HAP-1 (cell line): Measurements from ENCODE around the gene RNF32.
"Not testable (repeated sequence)": the region's sequence is repeated elsewhere in the genome, so short reads cannot be mapped to it uniquely, and the experiment has no call there.

Experiments
- DNase-seq, 2 experiments: peaks; one replicate each; pipeline ENCODE4 v3.0.0-alpha.2; 2016 to 2020; ENCODE audit warnings: low spot score in 2 of 2
- H3K27me3 ChIP-seq: fragments of 250-450 bp; sonication (Bioruptor Pico); 2 replicates; pipeline ENCODE4 v1.5.1; 2020; ENCODE audit warnings: low read depth, mild to moderate bottlenecking, moderate library complexity
- H3K36me3 ChIP-seq: fragments of 250-450 bp; sonication (Bioruptor Pico); replicated peaks from 2 replicates; pipeline ENCODE4 v1.5.1; 2020; ENCODE audit warnings: mild to moderate bottlenecking
- H3K4me1 ChIP-seq: fragments of 250-450 bp; sonication (Bioruptor Pico); 2 replicates; pipeline ENCODE4 v1.5.1; 2020; ENCODE audit warnings: mild to moderate bottlenecking
- H3K4me3 ChIP-seq: fragments of 250-450 bp; sonication (Bioruptor Pico); 2 replicates; pipeline ENCODE4 v1.5.1; 2020; ENCODE audit warnings: mild to moderate bottlenecking, moderate library complexity
- H3K9me3 ChIP-seq: fragments of 250-450 bp; sonication (Bioruptor Pico); 2 replicates; pipeline ENCODE4 v1.5.1; 2020; ENCODE audit warnings: mild to moderate bottlenecking, moderate library complexity
- in situ Hi-C: fragments of 300-500 bp; cut with MboI; formaldehyde crosslinking; loops from 3 replicates; pipeline ENCODE4 v1.14.3; 2020; ENCODE audit warnings: low sequenced_read_pairs, inconsistent platforms, mixed read lengths

RNF32 gene

GRCh38 chr7:156684251-156684650 lies 43.7 kb downstream of the RNF32 start:
- H3K36me3 ChIP-seq: peaks cover 5% of the 10 kb centered on the region; the same call in 1 of the 2 replicates
- DNase-seq: no peak
- no peaks in the 10 kb centered on the region; the same call in 1 of the 2 replicates for H3K4me1 ChIP-seq
- in situ Hi-C loops: no loop called here
- no peaks in the 10 kb centered on the region for H3K9me3 ChIP-seq
- no peak overlapping the region for H3K4me3 ChIP-seq
- H3K27me3 ChIP-seq: no peaks in the 10 kb centered on the region

DNA sequence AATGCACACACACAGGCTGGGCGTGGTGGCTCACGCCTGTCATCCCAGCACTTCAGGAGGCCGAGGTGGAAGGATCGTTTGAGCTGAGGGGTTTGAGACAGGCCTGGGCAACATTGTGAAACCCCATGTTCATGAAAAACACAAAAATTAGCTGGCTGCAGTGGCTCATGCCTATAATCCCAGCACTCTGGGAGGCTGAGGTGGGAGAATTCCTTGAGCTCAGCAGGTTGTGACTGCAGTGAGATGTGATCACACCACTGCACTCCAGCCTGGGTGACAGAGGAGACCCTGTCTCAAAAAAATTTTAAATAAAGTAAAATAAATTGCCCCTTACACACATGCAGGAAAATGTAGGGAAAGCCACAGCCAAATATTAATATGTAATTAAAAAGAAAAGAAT lies 44.1 kb downstream of the RNF32 start:
- Histone ChIP-seq H3K9me3 (no peaks in the 10 kb centered on the region), H3K4me3 (no peak overlapping the region), H3K27me3 (no peaks in the 10 kb centered on the region), H3K4me1 (no peaks in the 10 kb centered on the region; the same call in 1 of the 2 replicates), H3K36me3 (peaks cover 5% of the 10 kb centered on the region; the same call in 1 of the 2 replicates)
- in situ Hi-C loops: no loop called here
- no peak for DNase-seq

DNA sequence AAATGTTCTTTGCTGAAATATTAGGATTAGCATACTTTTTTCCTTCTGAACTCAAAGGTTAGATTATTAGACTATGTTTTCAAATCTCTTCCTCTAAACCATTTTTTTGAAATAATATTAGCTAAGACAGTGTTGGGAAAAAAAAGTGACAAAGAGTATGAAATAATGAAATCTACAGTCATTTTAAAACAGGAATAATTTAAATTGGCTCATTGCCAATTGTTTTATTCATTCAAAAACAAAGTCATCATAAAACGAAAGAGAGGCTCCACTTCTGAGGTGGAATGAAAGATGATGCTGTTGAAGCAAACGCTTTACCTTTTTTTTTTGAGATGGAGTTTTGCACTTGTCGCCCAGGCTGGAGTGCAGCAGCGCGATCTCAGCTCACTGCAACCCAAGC lies 51.2 kb downstream of the RNF32 start:
- Histone ChIP-seq H3K4me3 (no peak overlapping the region), H3K27me3 (no peaks in the 10 kb centered on the region), H3K4me1 (no peaks in the 10 kb centered on the region; the same call in 1 of the 2 replicates), H3K9me3 (peaks cover 6% of the 10 kb centered on the region; the same call in 1 of the 2 replicates), H3K36me3 (no peaks in the 10 kb centered on the region)
- no peak for DNase-seq
- in situ Hi-C loops: no loop called here

DNA sequence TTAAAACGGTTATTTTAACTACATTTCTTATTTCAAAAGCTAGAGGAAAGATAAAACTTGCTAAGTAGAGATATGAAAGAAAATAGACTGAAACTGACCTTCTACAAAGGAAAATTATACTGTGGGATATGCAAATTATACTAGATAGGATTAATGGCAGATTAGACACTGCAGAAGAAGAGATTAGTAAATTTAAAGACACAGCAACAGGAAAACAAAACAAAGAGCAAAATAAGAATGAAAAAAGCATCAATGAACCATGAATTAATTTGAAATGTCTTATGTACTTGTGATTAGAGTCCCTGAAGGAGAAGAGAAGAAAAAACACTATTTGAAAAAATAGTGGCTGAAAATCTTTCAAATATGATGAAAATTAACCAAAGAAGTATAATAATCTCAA lies 52.3 kb downstream of the RNF32 start:
- peaks cover 6% of the 10 kb centered on the region; the same call in 1 of the 2 replicates for H3K9me3 ChIP-seq
- in situ Hi-C loops: no loop called here
- DNase-seq: no peak
- H3K27me3 ChIP-seq: no peaks in the 10 kb centered on the region
- H3K4me3 ChIP-seq: no peak overlapping the region
- no peaks in the 10 kb centered on the region; the same call in 1 of the 2 replicates for H3K4me1 ChIP-seq
- no peaks in the 10 kb centered on the region for H3K36me3 ChIP-seq

DNA sequence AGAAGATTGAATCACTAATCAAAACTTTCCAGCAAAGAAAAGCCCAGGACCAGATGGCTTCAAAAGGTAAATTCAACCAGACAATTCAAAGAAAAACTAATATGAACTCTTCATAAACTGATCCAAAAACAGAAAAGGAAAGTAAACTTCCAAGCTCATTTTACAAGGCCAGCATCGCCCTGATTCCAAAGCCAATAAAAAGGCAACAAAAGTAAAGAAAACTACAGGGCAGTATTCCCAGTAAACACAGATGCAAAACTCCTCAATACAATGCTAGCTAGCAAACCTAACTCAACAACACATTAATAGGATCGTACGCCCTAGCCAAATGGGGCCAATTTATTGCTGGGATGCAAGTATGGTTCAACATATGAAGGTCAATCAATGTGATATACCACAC lies 53.1 kb downstream of the RNF32 start:
- no peaks in the 10 kb centered on the region; the same call in 1 of the 2 replicates for H3K4me1 ChIP-seq
- H3K4me3 ChIP-seq: no peak overlapping the region
- no peak for DNase-seq
- no peaks in the 10 kb centered on the region for H3K27me3 ChIP-seq
- peaks cover 6% of the 10 kb centered on the region; the same call in 1 of the 2 replicates for H3K9me3 ChIP-seq
- in situ Hi-C loops: no loop called here
- H3K36me3 ChIP-seq: no peaks in the 10 kb centered on the region

DNA sequence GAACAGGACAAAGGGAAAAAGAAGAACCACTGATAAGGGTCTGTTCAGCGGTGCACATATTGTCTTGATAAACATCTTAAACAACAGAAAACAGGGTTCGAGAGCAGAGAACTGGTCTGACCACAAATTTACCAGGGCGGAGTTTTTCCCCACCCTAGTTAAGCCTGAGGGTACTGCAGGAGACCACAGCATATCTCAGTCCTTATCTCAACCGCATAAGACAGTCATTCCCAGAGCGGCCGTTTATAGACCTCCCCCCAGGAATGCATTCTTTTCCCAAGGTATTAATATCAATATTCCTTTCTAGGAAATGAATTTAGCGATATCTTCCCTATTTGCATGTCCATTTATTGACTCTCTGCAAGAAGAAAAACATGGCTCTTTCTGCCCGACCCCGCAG lies 56.7 kb downstream of the RNF32 start:
- H3K27me3 ChIP-seq, H3K4me1 ChIP-seq, DNase-seq, H3K36me3 ChIP-seq, H3K4me3 ChIP-seq, in situ Hi-C loops, H3K9me3 ChIP-seq: not testable (repeated sequence)

DNA sequence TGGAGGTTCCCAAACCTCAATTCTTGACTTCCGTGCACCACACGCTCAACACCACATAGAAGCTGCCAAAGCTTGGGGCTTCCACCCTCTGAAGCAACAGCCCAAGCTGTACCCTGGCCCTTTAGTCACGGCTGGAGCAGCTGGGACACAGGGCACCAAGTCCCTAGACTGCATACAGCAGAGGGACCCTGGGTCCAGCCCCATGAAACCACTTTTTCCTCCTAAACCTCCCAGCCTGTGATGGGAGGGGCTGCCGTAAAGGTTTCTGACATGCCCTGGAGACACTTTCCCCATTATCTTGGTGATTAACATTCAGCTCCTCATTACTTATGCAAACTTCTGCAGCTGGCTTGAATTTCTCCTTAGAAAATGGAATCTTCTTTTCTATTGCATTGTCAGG lies 57.9 kb downstream of the RNF32 start:
- H3K36me3 ChIP-seq, H3K4me3 ChIP-seq, H3K27me3 ChIP-seq, H3K9me3 ChIP-seq, DNase-seq, in situ Hi-C loops, H3K4me1 ChIP-seq: not testable (repeated sequence)

DNA sequence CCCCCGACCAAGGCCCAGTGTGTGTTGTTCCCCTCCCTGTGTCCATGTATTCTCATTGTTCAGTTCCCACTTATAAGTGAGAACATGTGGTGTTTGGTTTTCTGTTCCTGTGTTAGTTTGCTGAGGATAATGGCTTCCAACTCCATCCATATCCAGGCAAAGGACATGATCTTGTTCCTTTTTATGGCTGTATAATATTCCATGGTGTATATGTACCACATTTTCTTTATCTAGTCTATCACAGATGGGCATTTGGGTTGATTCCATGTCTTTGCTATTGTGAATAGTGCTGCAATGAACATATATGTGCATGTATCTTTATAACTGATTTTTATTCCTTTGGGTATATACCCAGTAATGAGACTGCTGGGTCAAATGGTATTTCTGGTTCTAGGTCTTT lies 61.2 kb downstream of the RNF32 start:
- in situ Hi-C loops, H3K36me3 ChIP-seq: not testable (repeated sequence)

DNA sequence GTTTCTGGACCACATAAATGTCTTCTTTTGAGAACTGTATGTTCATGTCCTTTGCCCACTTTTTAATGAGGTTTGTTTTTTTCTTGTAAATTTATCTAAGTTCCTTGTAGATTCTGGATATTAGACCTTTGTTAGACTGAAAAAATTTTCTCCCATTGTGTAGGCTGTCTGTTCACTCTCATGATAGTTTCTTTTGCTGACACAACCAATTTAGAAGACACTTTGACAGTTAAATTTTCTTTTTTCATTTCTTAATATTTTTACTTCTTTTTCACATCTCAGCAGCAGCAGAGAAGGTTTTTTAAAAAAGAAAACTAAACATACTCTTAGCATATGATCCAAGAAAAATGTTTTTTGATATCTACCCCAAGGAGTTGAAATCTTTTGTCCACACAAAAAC lies 61.8 kb downstream of the RNF32 start:
- peaks cover 3% of the 10 kb centered on the region; the same call in 1 of the 2 replicates for H3K9me3 ChIP-seq
- no peaks in the 10 kb centered on the region for H3K4me1 ChIP-seq
- no peak for DNase-seq
- in situ Hi-C loops: no loop called here
- no peaks in the 10 kb centered on the region for H3K27me3 ChIP-seq
- no peak overlapping the region for H3K4me3 ChIP-seq
- no peaks in the 10 kb centered on the region for H3K36me3 ChIP-seq

More for the DNA sequence above, 61.2 kb downstream of the RNF32 start:
- H3K27me3 ChIP-seq, H3K4me1 ChIP-seq, DNase-seq, H3K4me3 ChIP-seq, H3K9me3 ChIP-seq: not testable (repeated sequence)

- DNase-seq: no peak
- in situ Hi-C loops: no loop called here
- H3K4me3 ChIP-seq: no peak overlapping the region
- no peaks in the 10 kb centered on the region for H3K36me3 ChIP-seq
- no peaks in the 10 kb centered on the region for H3K27me3 ChIP-seq
- peaks cover 3% of the 10 kb centered on the region; the same call in 1 of the 2 replicates for H3K9me3 ChIP-seq
- no peaks in the 10 kb centered on the region for H3K4me1 ChIP-seq
Observed at GRCh38 chr7:156703209-156703608, 62.6 kb downstream of the RNF32 start.

DNA sequence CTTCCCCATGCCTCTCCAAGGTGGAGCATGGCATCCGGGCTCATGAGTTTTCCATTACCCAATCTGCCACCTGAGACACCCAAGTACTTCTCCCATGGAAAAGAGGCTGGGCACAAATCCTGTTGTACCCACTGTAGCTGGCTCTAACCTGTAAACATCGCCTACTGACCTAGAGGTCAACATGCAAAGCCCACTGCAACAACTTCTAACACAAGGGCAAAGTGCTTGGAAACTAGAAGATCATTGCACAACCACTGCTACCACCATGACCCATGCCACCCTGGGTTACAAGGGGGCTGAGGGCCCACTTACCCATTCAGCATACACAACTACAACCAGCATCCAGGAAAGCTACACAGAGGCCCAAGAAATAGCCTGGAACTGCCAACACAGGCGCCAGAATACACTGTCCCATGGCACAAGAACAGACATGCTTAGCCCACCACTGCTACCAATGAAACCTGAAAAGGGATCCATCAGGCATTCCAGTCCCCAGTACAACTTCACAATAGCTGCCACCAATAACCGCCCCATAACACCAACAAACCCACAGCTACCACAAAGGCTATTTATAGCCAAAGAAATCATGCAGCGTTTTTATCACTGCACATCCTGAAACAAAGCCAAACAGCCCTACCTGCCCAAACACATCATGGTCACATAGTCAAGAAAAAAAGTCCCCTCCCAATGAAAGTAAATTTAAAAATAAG lies 63.4 kb downstream of the RNF32 start:
- H3K4me1 ChIP-seq: no peaks in the 10 kb centered on the region
- in situ Hi-C loops: no loop called here
- no peaks in the 10 kb centered on the region for H3K27me3 ChIP-seq
- no peaks in the 10 kb centered on the region for H3K36me3 ChIP-seq
- no peak for DNase-seq
- peaks cover under 1% of the 10 kb centered on the region; the same call in 1 of the 2 replicates for H3K9me3 ChIP-seq
- H3K4me3 ChIP-seq: no peak overlapping the region

DNA sequence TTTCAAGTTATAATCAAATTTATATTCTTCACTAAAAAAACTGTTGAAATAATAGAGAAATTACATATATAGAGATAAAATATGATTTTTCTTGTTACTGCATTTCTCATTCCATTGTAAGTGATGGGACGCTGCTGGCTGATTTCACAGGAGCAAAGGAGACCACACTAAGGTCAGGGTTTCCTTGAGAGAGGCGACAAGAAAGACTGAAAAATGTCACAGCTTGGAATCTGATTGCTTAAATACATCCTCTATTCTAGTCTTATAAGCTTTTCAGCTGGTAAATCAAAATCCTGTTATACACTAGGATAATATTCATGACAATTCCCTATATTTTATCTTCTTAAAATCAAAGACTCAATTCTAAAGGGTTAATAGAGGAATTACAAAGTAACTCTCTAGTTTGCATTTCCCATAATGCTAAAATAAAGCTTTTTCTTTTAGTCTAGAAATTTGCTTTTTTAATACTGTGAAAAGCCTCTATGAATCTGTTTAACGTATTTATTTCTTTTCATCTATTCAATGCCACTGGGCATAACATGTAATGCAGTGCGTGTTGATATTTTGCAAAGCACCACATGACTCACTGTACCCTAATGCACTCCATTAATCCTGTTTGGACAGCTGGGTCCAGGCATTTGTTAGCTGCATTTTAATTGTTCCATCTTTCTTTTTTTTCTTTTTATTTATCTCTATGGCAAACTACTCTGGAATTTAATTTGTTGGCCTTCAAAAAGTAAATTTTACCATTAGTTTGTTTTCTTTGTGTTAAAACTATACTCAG lies 81.7 kb downstream of the RNF32 start:
- Histone ChIP-seq H3K36me3 (no peaks in the 10 kb centered on the region), H3K9me3 (no peaks in the 10 kb centered on the region), H3K4me3 (no peak overlapping the region), H3K27me3 (no peaks in the 10 kb centered on the region), H3K4me1 (peaks cover 37% of the 10 kb centered on the region)
- peak; percentile 59 to 86 for DNase-seq
- in situ Hi-C loops: no loop called here

- Histone ChIP-seq H3K27me3 (no peaks in the 10 kb centered on the region), H3K9me3 (no peaks in the 10 kb centered on the region), H3K36me3 (no peaks in the 10 kb centered on the region), H3K4me3 (no peak overlapping the region), H3K4me1 (peaks cover 37% of the 10 kb centered on the region)
- in situ Hi-C loops: no loop called here
- no peak for DNase-seq
Observed at GRCh38 chr7:156725073-156725472, 84.5 kb downstream of the RNF32 start.

- no peak overlapping the region for H3K4me3 ChIP-seq
- peaks cover 35% of the 10 kb centered on the region for H3K4me1 ChIP-seq
- H3K9me3 ChIP-seq: no peaks in the 10 kb centered on the region
- no peaks in the 10 kb centered on the region for H3K36me3 ChIP-seq
- no peak for DNase-seq
- in situ Hi-C loops: no loop called here
- H3K27me3 ChIP-seq: no peaks in the 10 kb centered on the region
Observed at GRCh38 chr7:156725936-156726335, 85.4 kb downstream of the RNF32 start.
